ENCODE results near the gene MNT. TPM values are rescaled to one million over a fixed set of nuclear protein-coding genes. Genes with fewer than 3 reads are reported as not detected.
A peak's percentile ranks its signal among the peaks of the same experiment; 100 is the strongest.

MNT gene
- total and polyA plus RNA-seq, 9 of the 15 experiments (the other 6 are each of a cell fraction or from before 2014, with no cell fraction given): 0.18 to 23.8 (median 5.3) TPM

- TF ChIP-seq ZKSCAN1 (IDR thresholded peaks at IDR 0.05; ENCODE audit: low read depth, low read length) (no peak), DNMT1 (IDR thresholded peaks at IDR 0.05) (no peak), ZFP91 (CRISPR knock-in tag; IDR thresholded peaks at IDR 0.05) (no peak), KHSRP (IDR thresholded peaks at IDR 0.05) (no peak), ZNF668 (CRISPR knock-in tag; IDR thresholded peaks at IDR 0.05) (no peak), SIRT6 (IDR thresholded peaks at IDR 0.05; ENCODE audit: low read depth, low read length) (no peak), ZNF584 (CRISPR knock-in tag; IDR thresholded peaks at IDR 0.05; ENCODE audit: low read depth) (no peak), LARP7 (IDR thresholded peaks at IDR 0.05) (no peak), CTBP1 (IDR thresholded peaks at IDR 0.05; ENCODE audit: borderline replicate concordance) (peak; percentile 58; the same call in 1 of the 2 replicates), ZNF354B (CRISPR knock-in tag; IDR thresholded peaks at IDR 0.05) (no peak), HDAC3 (IDR thresholded peaks at IDR 0.05; ENCODE audit: borderline replicate concordance, partially characterized antibody) (no peak), NR4A1 (CRISPR knock-in tag; IDR thresholded peaks at IDR 0.05) (no peak), NR4A1 (tag; IDR thresholded peaks at IDR 0.05) (no peak), ERF (CRISPR knock-in tag; IDR thresholded peaks at IDR 0.05) (no peak), NCOR1 (IDR thresholded peaks at IDR 0.05) (no peak), TFAP4 (CRISPR knock-in tag; IDR thresholded peaks at IDR 0.05; ENCODE audit: borderline replicate concordance) (peak; percentile 62; the same call in 1 of the 2 replicates), CCAR2 (IDR thresholded peaks at IDR 0.05; ENCODE audit: low read depth, low read length) (no peak), SRSF1 (IDR thresholded peaks at IDR 0.05; ENCODE audit: low read depth, low read length) (no peak), IFI16 (CRISPR knock-in tag; IDR thresholded peaks at IDR 0.05) (no peak), CHD2 (IDR thresholded peaks at IDR 0.05; ENCODE audit: low read depth, low read length) (peak; percentile 88), FOS (IDR thresholded peaks at IDR 0.05; ENCODE audit: extremely low read depth, insufficient read length) (no peak), CBX5 (IDR thresholded peaks at IDR 0.05; ENCODE audit: borderline replicate concordance, low read depth) (no peak), ARID1B (IDR thresholded peaks at IDR 0.05) (no peak), MXI1 (IDR thresholded peaks at IDR 0.05; ENCODE audit: low read depth, low read length) (peak; percentile 79), ILF3 (IDR thresholded peaks at IDR 0.05; ENCODE audit: borderline replicate concordance) (no peak), ZNF778 (CRISPR knock-in tag; IDR thresholded peaks at IDR 0.05) (no peak)
- TF ChIP-seq, protein P1, sequence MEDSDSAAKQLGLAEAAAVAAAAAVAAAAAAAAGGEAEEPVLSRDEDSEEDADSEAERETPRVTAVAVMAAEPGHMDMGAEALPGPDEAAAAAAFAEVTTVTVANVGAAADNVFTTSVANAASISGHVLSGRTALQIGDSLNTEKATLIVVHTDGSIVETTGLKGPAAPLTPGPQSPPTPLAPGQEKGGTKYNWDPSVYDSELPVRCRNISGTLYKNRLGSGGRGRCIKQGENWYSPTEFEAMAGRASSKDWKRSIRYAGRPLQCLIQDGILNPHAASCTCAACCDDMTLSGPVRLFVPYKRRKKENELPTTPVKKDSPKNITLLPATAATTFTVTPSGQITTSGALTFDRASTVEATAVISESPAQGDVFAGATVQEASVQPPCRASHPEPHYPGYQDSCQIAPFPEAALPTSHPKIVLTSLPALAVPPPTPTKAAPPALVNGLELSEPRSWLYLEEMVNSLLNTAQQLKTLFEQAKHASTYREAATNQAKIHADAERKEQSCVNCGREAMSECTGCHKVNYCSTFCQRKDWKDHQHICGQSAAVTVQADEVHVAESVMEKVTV (CRISPR knock-in tag; IDR thresholded peaks at IDR 0.05): no peak
Measured at GRCh38 chr17:2336215-2336851, 64.5 kb downstream of the MNT start, which contains the start of gene TSR1 (continued).

Measured in K562 (cell line).